ENCODE measurements around the gene DDX51. TPM values are rescaled to one million over a fixed set of nuclear protein-coding genes. Genes with fewer than 3 reads are reported as not detected.

Gene DDX51
- polyA plus RNA-seq, 2 of the 4 experiments (the other 2 are of a cell fraction), result 10.2 to 22.6 TPM

DNA sequence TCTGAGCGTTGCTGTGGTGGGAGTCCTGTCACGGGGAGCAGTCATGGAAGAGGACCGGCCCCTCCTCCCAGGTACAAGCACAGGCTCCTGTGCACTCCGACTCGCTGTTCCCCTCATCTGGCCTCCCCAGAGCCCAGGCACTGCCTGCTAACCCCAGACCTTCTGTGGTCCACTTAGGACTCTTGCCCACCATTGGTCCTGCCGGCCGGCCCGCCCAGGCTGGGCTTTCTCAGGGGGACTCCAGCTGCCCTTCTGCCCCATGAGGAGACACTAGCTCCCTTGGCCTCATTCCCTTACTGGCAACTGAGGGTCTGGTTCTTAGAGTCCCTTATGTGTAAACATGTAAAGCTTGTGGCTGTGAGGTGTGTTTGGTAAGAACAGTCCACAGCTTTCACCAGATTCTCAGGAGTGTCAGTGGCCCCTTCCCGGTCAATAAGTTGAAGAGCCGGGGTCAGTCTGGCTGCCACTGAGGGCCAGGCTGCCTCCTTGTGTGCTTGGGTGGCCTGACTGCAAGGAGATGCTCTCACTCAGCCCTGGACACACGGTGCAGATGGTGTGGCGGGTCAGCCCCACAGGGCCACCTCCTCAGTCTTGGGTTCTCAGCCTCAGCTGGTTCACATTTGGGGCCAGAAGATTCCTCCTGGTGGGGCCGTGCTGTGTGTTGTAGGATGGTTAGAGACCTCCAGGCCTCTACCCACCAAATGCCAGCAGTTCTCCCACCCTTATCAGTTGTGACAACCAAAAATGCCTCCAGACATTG, 43.6 kb downstream of the DDX51 start:
- H3K27ac ChIP-seq, result no peak overlapping the region
- ChIA-PET CTCF (interaction anchor here (0.6 kb wide), 1 partner anchor 146 kb away, joined by 3 read pairs; no protein-coding TSS in a partner anchor), POLR2A (no interaction called here)
- TF ChIP-seq ZFP36 (IDR thresholded peaks at IDR 0.05; ENCODE audit: borderline replicate concordance, partially characterized antibody) (no peak), HEYL (CRISPR knock-in tag; IDR thresholded peaks at IDR 0.05) (no peak), ZNF302 (CRISPR knock-in tag; IDR thresholded peaks at IDR 0.05) (no peak), TP53 (CRISPR knock-in tag; IDR thresholded peaks at IDR 0.05) (no peak)
- TF ChIP-seq, protein P1, sequence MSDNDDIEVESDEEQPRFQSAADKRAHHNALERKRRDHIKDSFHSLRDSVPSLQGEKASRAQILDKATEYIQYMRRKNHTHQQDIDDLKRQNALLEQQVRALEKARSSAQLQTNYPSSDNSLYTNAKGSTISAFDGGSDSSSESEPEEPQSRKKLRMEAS (IDR thresholded peaks at IDR 0.05), result no peak
- TF ChIP-seq, protein P2, sequence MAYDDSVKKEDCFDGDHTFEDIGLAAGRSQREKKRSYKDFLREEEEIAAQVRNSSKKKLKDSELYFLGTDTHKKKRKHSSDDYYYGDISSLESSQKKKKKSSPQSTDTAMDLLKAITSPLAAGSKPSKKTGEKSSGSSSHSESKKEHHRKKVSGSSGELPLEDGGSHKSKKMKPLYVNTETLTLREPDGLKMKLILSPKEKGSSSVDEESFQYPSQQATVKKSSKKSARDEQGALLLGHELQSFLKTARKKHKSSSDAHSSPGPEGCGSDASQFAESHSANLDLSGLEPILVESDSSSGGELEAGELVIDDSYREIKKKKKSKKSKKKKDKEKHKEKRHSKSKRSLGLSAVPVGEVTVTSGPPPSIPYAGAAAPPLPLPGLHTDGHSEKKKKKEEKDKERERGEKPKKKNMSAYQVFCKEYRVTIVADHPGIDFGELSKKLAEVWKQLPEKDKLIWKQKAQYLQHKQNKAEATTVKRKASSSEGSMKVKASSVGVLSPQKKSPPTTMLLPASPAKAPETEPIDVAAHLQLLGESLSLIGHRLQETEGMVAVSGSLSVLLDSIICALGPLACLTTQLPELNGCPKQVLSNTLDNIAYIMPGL (CRISPR knock-in tag; IDR thresholded peaks at IDR 0.05; ENCODE audit: borderline replicate concordance), result no peak
- H3K4me1 ChIP-seq, result no peaks in the 10 kb centered on the region
- H3K4me2 ChIP-seq, result no peak overlapping the region
- 95% methylated on average over 12 of the region's 13 CpGs for WGBS (ENCODE audit: missing lambda C conversion rate)
- no peak; a peak in 2 of 6 replicates for ATAC-seq
- H3K9me3 ChIP-seq, result 0 out of 3 replicates have a peak, but pooled peaks cover 2% of the 10 kb centered on the region
- no peak for DNase-seq (ENCODE audit: low read depth in 1 of 2, low spot score in 1 of 2)
- H3K4me3 ChIP-seq, result no peak overlapping the region
- FAIRE-seq, result no peak

DNA sequence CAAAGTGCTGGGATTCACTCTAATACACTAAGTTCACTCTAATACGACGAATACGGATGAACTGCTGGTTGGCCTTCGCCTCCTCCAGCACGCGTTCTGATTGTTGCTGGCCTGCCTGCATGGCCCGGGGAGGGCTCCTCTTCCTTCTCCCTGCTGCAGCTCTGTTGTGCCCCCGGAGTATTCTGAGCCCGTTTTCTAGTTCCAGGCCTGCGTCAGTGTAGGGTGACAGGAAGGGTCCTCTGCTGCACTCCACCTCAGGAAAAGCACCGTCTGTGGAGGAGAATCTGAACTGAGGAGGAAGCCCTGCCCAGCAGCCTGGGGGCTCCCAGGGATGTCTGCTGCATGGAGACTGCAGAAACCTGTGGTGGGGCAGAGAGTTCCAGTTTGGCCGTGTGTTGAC, 44.4 kb downstream of the DDX51 start:
- WGBS (ENCODE audit: missing lambda C conversion rate), result 93% methylated on average over 12 of the region's 12 CpGs
- TF ChIP-seq RFX5 (IDR thresholded peaks at IDR 0.05) (no peak), FOSL2 (IDR thresholded peaks at IDR 0.05) (no peak), FOSL2 (CRISPR knock-in tag; IDR thresholded peaks at IDR 0.05) (no peak)
- TF ChIP-seq, protein P3, sequence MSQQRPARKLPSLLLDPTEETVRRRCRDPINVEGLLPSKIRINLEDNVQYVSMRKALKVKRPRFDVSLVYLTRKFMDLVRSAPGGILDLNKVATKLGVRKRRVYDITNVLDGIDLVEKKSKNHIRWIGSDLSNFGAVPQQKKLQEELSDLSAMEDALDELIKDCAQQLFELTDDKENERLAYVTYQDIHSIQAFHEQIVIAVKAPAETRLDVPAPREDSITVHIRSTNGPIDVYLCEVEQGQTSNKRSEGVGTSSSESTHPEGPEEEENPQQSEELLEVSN (IDR thresholded peaks at IDR 0.05; ENCODE audit: borderline replicate concordance, low read depth), result no peak
- 0 out of 3 replicates have a peak, but pooled peaks cover 2% of the 10 kb centered on the region for H3K9me3 ChIP-seq
- no peak overlapping the region for H3K4me3 ChIP-seq
- DNase-seq (ENCODE audit: low read depth in 1 of 2, low spot score in 1 of 2), result no peak
- H3K4me1 ChIP-seq, result no peaks in the 10 kb centered on the region
- H3K27ac ChIP-seq, result no peak overlapping the region
- CTCF ChIA-PET, result interaction anchor here (1.0 kb wide), 1 partner anchor 9 kb away, joined by 3 read pairs; no protein-coding TSS in a partner anchor
- no peak overlapping the region for H3K4me2 ChIP-seq
- no peak for FAIRE-seq
- POLR2A ChIA-PET, result interaction anchor here (0.6 kb wide), 1 partner anchor 13 kb away, joined by 11 read pairs; no protein-coding TSS in a partner anchor
- no peak for ATAC-seq

DNA sequence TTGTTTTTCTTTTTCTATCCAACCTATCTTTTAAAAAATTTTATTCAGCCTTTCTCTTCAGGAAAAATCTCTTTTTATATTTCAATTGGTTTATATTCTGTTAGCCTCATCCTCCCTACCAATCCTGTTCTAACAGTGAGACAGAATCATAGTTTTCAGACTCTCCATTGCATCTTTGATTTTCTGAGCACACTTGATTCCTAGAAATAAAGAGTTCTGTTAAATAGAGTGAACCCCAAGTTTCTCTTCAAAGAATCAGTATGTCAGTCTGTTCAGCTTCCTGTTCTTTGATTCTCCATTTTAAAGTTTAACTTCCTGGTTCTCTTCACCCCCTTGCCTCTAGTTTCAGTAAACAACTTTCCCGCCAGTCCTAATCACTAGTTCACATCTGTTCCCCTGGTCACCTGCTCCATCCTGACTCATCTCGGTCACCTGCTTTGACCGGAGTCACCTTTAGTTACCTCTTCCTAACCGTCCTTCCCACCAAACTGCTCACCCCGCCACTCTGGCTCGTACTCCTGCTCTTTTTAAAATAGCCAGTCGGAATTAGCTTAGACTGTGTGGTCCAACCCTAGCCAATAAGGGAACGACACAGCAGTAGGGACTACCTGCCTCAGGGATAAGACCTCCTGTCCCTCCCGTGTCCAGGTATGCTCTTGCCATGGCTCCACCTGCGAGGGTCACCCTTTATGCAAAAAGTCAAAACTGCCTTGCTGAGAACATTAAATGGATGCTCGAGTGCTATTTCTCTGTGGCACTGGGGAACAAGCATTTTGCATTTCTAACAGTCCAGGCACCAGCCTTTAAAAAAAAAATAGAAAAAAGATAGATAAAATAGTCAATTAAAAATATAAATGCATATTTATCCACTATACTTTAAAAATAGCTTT, 48.4 kb downstream of the DDX51 start:
- Histone ChIP-seq H3K27ac (no peak overlapping the region), H3K4me2 (no peak overlapping the region), H3K4me3 (no peak overlapping the region), H3K4me1 (no peaks in the 10 kb centered on the region), H3K9me3 (0 out of 3 replicates have a peak, but pooled peaks cover 2% of the 10 kb centered on the region)
- WGBS (ENCODE audit: missing lambda C conversion rate), result 87% methylated on average over 11 of the region's 11 CpGs
- DNase-seq (ENCODE audit: low read depth in 1 of 2, low spot score in 1 of 2) (no peak), FAIRE-seq (no peak), ATAC-seq (no peak)
- no peak for TF ChIP-seq ZFP36 (IDR thresholded peaks at IDR 0.05; ENCODE audit: borderline replicate concordance, partially characterized antibody)
- TF ChIP-seq NFE2L2 (conservative IDR thresholded peaks at IDR 0.05; ENCODE audit: low read length), result no peak
- TF ChIP-seq, protein P4, sequence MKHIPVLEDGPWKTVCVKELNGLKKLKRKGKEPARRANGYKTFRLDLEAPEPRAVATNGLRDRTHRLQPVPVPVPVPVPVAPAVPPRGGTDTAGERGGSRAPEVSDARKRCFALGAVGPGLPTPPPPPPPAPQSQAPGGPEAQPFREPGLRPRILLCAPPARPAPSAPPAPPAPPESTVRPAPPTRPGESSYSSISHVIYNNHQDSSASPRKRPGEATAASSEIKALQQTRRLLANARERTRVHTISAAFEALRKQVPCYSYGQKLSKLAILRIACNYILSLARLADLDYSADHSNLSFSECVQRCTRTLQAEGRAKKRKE (CRISPR knock-in tag; IDR thresholded peaks at IDR 0.05; ENCODE audit: low read depth), result no peak
- TF ChIP-seq RFX5 (IDR thresholded peaks at IDR 0.05), result no peak
- TF ChIP-seq JUNB (IDR thresholded peaks at IDR 0.05), result no peak
- TF ChIP-seq, protein P5, sequence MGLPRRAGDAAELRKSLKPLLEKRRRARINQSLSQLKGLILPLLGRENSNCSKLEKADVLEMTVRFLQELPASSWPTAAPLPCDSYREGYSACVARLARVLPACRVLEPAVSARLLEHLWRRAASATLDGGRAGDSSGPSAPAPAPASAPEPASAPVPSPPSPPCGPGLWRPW (IDR thresholded peaks at IDR 0.05), result no peak
- TF ChIP-seq, protein P6, sequence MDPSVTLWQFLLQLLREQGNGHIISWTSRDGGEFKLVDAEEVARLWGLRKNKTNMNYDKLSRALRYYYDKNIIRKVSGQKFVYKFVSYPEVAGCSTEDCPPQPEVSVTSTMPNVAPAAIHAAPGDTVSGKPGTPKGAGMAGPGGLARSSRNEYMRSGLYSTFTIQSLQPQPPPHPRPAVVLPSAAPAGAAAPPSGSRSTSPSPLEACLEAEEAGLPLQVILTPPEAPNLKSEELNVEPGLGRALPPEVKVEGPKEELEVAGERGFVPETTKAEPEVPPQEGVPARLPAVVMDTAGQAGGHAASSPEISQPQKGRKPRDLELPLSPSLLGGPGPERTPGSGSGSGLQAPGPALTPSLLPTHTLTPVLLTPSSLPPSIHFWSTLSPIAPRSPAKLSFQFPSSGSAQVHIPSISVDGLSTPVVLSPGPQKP (IDR thresholded peaks at IDR 0.05; ENCODE audit: low read depth, low read length), result no peak
- TF ChIP-seq EP300 (IDR thresholded peaks at IDR 0.05), result no peak
- TF ChIP-seq ZNF302 (CRISPR knock-in tag; IDR thresholded peaks at IDR 0.05), result no peak
- TF ChIP-seq, protein P7, sequence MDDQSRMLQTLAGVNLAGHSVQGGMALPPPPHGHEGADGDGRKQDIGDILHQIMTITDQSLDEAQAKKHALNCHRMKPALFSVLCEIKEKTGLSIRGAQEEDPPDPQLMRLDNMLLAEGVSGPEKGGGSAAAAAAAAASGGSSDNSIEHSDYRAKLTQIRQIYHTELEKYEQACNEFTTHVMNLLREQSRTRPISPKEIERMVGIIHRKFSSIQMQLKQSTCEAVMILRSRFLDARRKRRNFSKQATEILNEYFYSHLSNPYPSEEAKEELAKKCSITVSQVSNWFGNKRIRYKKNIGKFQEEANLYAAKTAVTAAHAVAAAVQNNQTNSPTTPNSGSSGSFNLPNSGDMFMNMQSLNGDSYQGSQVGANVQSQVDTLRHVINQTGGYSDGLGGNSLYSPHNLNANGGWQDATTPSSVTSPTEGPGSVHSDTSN (IDR thresholded peaks at IDR 0.05), result no peak
- ChIA-PET POLR2A (interaction anchor here (0.7 kb wide), 1 partner anchor 1225 kb away, joined by 3 read pairs; no protein-coding TSS in a partner anchor), CTCF (no interaction called here)

Data from A549 (cell line).